ENCODE measurements around the gene ABCF1. TPM values are rescaled to one million over a fixed set of nuclear protein-coding genes. Genes with fewer than 3 reads are reported as not detected.

The ABCF1 gene
- total and polyA plus RNA-seq, 9 of the 15 experiments (the other 6 are each of a cell fraction or from before 2014, with no cell fraction given) = 41.6 to 193 (median 102) TPM

- TF ChIP-seq GTF2B (IDR thresholded peaks at IDR 0.05; ENCODE audit: extremely low read depth, insufficient read length) (no peak), ZFPM2 (CRISPR knock-in tag; IDR thresholded peaks at IDR 0.05) (0 out of 2 replicates have a peak, but pooled peaks have one; percentile 28), HDAC6 (IDR thresholded peaks at IDR 0.05; ENCODE audit: low read depth, low read length) (no peak), FOXP1 (CRISPR knock-in tag; IDR thresholded peaks at IDR 0.05) (peak; percentile 89; the same call in 1 of the 2 replicates), ZNF511 (CRISPR knock-in tag; IDR thresholded peaks at IDR 0.05) (peak; percentile 81), MYNN (IDR thresholded peaks at IDR 0.05) (no peak), MYNN (CRISPR knock-in tag; IDR thresholded peaks at IDR 0.05) (no peak), ZNF12 (CRISPR knock-in tag; IDR thresholded peaks at IDR 0.05) (peak; percentile 58; the same call in 1 of the 2 replicates), DEAF1 (CRISPR knock-in tag; IDR thresholded peaks at IDR 0.05) (no peak), EZH2 (IDR thresholded peaks at IDR 0.05; ENCODE audit: borderline replicate concordance, low read depth, low read length) (no peak), ELK3 (CRISPR knock-in tag; IDR thresholded peaks at IDR 0.05) (no peak), ATF3 (IDR thresholded peaks at IDR 0.05) (no peak), ATF3 (CRISPR knock-in tag; conservative IDR thresholded peaks at IDR 0.05) (no peak; the same call in 1 of the 2 replicates), RNF2 (IDR thresholded peaks at IDR 0.05) (peak; percentile 85), GMEB1 (CRISPR knock-in tag; IDR thresholded peaks at IDR 0.05) (no peak), ZNF184 (CRISPR knock-in tag; IDR thresholded peaks at IDR 0.05) (no peak), SMARCA4 (IDR thresholded peaks at IDR 0.05) (no peak), RFX5 (IDR thresholded peaks at IDR 0.05; ENCODE audit: low read depth, low read length) (0 out of 2 replicates have a peak, but pooled peaks have one; percentile 50), HOXB6 (CRISPR knock-in tag; IDR thresholded peaks at IDR 0.05; ENCODE audit: borderline replicate concordance) (no peak), NR1H2 (CRISPR knock-in tag; IDR thresholded peaks at IDR 0.05) (no peak; the same call in 1 of the 2 replicates), HDAC2 (IDR thresholded peaks at IDR 0.05) (peak; percentile 82; the same call in 1 of the 2 replicates), MAFF (IDR thresholded peaks at IDR 0.05; ENCODE audit: low read length) (0 out of 2 replicates have a peak, but pooled peaks have one; percentile 7), BRD4 (IDR thresholded peaks at IDR 0.05) (peak; percentile 76; the same call in 1 of the 2 replicates)
Measured at GRCh38 chr6:30556906-30557682, 14.1 kb upstream of the ABCF1 start, which contains the start of gene PRR3 (continued).

All from K562 (cell line).